ENCODE results near the gene NUP210L. TPM values are rescaled to one million over a fixed set of nuclear protein-coding genes. Genes with fewer than 3 reads are reported as not detected.

NUP210L gene
- total and polyA plus RNA-seq, 2 of the 13 experiments (the other 11 are each of a cell fraction or from before 2014, with no cell fraction given): not detected

DNA sequence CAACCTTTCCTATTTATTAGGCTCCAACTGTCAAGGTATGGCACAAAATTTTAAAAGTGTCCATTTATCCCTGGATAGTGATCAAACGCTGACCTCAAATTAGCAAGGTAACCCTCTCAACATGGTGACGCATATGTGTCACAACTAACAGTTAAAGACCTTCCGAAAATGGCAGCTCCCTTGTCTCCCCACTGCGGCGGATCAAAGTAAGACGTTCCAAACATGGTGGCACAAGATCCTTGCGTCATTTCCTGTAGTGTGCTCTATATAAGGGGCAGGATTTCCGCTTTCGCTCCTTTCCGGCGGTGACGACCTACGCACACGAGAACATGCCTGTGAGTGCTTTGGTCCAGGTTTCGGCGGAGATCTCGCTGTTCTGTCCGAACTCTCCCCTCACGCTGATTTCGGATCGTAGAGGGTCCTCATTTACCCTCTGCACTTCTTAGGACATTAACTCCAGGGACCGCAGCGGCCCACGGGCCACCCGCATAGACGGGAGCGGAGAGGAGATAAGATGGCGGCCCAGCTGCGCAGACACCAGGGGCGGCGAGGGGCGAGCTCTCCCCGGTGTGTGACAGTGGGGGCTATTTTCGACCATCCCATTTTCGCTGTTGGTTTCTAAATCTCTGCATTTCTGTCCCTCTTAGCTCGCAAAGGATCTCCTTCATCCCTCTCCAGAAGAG lies 164.3 kb downstream of the NUP210L start, which contains the start of gene RPS27 (continued):
- TF ChIP-seq, protein P1, sequence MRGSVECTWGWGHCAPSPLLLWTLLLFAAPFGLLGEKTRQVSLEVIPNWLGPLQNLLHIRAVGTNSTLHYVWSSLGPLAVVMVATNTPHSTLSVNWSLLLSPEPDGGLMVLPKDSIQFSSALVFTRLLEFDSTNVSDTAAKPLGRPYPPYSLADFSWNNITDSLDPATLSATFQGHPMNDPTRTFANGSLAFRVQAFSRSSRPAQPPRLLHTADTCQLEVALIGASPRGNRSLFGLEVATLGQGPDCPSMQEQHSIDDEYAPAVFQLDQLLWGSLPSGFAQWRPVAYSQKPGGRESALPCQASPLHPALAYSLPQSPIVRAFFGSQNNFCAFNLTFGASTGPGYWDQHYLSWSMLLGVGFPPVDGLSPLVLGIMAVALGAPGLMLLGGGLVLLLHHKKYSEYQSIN (CRISPR knock-in tag; IDR thresholded peaks at IDR 0.05; ENCODE audit: borderline replicate concordance): no peak
- TF ChIP-seq ZNF501 (CRISPR knock-in tag; IDR thresholded peaks at IDR 0.05) (no peak; the same call in none of the 2 replicates), HNF4G (IDR thresholded peaks at IDR 0.05; ENCODE audit: borderline replicate concordance, low read depth, low read length) (0 out of 2 replicates have a peak, but pooled peaks have one; percentile 19), HNF4G (CRISPR knock-in tag; IDR thresholded peaks at IDR 0.05; ENCODE audit: borderline replicate concordance, low read depth) (no peak), NAIF1 (CRISPR knock-in tag; IDR thresholded peaks at IDR 0.05; ENCODE audit: borderline replicate concordance) (no peak), ZMYM2 (CRISPR knock-in tag; IDR thresholded peaks at IDR 0.05) (no peak), HNF4A (CRISPR knock-in tag; IDR thresholded peaks at IDR 0.05) (0 out of 2 replicates have a peak, but pooled peaks have one; percentile 11), HES4 (CRISPR knock-in tag; IDR thresholded peaks at IDR 0.05; ENCODE audit: borderline replicate concordance) (no peak), KAT7 (CRISPR knock-in tag; IDR thresholded peaks at IDR 0.05; ENCODE audit: borderline replicate concordance) (peak; percentile 62; the same call in 1 of the 2 replicates), PRMT3 (CRISPR knock-in tag; IDR thresholded peaks at IDR 0.05; ENCODE audit: borderline replicate concordance, low read depth) (0 out of 2 replicates have a peak, but pooled peaks have one; percentile 27)
- TF ChIP-seq, protein P2, sequence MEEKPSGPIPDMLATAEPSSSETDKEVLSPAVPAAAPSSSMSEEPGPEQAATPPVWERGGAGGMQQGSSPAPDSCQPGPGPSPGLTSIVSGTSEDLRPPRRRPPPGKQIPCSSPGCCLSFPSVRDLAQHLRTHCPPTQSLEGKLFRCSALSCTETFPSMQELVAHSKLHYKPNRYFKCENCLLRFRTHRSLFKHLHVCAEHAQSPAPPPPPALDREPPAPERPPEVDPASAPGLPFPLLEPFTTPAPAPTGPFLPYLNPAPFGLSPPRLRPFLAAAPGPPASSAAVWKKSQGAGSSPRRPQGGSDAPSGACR (CRISPR knock-in tag; IDR thresholded peaks at IDR 0.05): peak; percentile 49; the same call in 1 of the 2 replicates
- TF ChIP-seq, protein P3, sequence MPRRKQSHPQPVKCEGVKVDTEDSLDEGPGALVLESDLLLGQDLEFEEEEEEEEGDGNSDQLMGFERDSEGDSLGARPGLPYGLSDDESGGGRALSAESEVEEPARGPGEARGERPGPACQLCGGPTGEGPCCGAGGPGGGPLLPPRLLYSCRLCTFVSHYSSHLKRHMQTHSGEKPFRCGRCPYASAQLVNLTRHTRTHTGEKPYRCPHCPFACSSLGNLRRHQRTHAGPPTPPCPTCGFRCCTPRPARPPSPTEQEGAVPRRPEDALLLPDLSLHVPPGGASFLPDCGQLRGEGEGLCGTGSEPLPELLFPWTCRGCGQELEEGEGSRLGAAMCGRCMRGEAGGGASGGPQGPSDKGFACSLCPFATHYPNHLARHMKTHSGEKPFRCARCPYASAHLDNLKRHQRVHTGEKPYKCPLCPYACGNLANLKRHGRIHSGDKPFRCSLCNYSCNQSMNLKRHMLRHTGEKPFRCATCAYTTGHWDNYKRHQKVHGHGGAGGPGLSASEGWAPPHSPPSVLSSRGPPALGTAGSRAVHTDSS (CRISPR knock-in tag; conservative IDR thresholded peaks at IDR 0.05): no peak
- TF ChIP-seq, protein P4, sequence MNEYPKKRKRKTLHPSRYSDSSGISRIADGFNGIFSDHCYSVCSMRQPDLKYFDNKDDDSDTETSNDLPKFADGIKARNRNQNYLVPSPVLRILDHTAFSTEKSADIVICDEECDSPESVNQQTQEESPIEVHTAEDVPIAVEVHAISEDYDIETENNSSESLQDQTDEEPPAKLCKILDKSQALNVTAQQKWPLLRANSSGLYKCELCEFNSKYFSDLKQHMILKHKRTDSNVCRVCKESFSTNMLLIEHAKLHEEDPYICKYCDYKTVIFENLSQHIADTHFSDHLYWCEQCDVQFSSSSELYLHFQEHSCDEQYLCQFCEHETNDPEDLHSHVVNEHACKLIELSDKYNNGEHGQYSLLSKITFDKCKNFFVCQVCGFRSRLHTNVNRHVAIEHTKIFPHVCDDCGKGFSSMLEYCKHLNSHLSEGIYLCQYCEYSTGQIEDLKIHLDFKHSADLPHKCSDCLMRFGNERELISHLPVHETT (CRISPR knock-in tag; conservative IDR thresholded peaks at IDR 0.05): no peak; the same call in none of the 2 replicates
- TF ChIP-seq, protein P5, sequence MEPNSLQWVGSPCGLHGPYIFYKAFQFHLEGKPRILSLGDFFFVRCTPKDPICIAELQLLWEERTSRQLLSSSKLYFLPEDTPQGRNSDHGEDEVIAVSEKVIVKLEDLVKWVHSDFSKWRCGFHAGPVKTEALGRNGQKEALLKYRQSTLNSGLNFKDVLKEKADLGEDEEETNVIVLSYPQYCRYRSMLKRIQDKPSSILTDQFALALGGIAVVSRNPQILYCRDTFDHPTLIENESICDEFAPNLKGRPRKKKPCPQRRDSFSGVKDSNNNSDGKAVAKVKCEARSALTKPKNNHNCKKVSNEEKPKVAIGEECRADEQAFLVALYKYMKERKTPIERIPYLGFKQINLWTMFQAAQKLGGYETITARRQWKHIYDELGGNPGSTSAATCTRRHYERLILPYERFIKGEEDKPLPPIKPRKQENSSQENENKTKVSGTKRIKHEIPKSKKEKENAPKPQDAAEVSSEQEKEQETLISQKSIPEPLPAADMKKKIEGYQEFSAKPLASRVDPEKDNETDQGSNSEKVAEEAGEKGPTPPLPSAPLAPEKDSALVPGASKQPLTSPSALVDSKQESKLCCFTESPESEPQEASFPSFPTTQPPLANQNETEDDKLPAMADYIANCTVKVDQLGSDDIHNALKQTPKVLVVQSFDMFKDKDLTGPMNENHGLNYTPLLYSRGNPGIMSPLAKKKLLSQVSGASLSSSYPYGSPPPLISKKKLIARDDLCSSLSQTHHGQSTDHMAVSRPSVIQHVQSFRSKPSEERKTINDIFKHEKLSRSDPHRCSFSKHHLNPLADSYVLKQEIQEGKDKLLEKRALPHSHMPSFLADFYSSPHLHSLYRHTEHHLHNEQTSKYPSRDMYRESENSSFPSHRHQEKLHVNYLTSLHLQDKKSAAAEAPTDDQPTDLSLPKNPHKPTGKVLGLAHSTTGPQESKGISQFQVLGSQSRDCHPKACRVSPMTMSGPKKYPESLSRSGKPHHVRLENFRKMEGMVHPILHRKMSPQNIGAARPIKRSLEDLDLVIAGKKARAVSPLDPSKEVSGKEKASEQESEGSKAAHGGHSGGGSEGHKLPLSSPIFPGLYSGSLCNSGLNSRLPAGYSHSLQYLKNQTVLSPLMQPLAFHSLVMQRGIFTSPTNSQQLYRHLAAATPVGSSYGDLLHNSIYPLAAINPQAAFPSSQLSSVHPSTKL (CRISPR knock-in tag; IDR thresholded peaks at IDR 0.05): peak; percentile 67
- TF ChIP-seq, protein P6, sequence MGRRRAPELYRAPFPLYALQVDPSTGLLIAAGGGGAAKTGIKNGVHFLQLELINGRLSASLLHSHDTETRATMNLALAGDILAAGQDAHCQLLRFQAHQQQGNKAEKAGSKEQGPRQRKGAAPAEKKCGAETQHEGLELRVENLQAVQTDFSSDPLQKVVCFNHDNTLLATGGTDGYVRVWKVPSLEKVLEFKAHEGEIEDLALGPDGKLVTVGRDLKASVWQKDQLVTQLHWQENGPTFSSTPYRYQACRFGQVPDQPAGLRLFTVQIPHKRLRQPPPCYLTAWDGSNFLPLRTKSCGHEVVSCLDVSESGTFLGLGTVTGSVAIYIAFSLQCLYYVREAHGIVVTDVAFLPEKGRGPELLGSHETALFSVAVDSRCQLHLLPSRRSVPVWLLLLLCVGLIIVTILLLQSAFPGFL (CRISPR knock-in tag; IDR thresholded peaks at IDR 0.05): no peak
- TF ChIP-seq, protein P7, sequence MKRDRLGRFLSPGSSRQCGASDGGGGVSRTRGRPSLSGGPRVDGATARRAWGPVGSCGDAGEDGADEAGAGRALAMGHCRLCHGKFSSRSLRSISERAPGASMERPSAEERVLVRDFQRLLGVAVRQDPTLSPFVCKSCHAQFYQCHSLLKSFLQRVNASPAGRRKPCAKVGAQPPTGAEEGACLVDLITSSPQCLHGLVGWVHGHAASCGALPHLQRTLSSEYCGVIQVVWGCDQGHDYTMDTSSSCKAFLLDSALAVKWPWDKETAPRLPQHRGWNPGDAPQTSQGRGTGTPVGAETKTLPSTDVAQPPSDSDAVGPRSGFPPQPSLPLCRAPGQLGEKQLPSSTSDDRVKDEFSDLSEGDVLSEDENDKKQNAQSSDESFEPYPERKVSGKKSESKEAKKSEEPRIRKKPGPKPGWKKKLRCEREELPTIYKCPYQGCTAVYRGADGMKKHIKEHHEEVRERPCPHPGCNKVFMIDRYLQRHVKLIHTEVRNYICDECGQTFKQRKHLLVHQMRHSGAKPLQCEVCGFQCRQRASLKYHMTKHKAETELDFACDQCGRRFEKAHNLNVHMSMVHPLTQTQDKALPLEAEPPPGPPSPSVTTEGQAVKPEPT (CRISPR knock-in tag; IDR thresholded peaks at IDR 0.05; ENCODE audit: low read depth): peak; percentile 85; the same call in 1 of the 2 replicates

Data from HepG2 (cell line).